GM13976 (cell line): Measurements from ENCODE around the gene SLC5A6.

Source experiments
- DNase-seq: peaks from one replicate; pipeline ENCODE4 v3.0.0; 2012; ENCODE audit warnings: low spot score
- CTCF ChIP-seq: IDR thresholded peaks from 2 replicates; pipeline ENCODE4 v1.5.1; 2012; ENCODE audit warnings: borderline replicate concordance, mild to moderate bottlenecking; ENCODE audit not compliant: insufficient read depth; ENCODE audit errors: extremely low read depth, missing control alignments, control extremely low read depth
- in situ Hi-C: fragments of 300-500 bp; cut with MboI; formaldehyde crosslinking; loops from one replicate; pipeline ENCODE4 v1.12.0; 2022; ENCODE audit warnings: low sequenced_read_pairs, mixed read lengths, inconsistent platforms; ENCODE audit not compliant: unreplicated experiment

The SLC5A6 gene

GRCh38 chr2:27245116-27245515 lies 33.0 kb upstream of the SLC5A6 start:
- DNase-seq: no peak
- TF ChIP-seq CTCF: no peak
- in situ Hi-C loops: no loop called here

GRCh38 chr2:27243391-27244130 lies 31.5 kb upstream of the SLC5A6 start:
- TF ChIP-seq CTCF: no peak
- in situ Hi-C loops: no loop called here

GRCh38 chr2:27242614-27242951 lies 30.5 kb upstream of the SLC5A6 start:
- no peak for TF ChIP-seq CTCF
- DNase-seq: no peak
- in situ Hi-C loops: no loop called here

More at GRCh38 chr2:27243391-27244130, 31.5 kb upstream of the SLC5A6 start:
- no peak for DNase-seq

GRCh38 chr2:27241761-27242613 lies 29.9 kb upstream of the SLC5A6 start:
- no peak for TF ChIP-seq CTCF
- in situ Hi-C loops: no loop called here
- no peak for DNase-seq

GRCh38 chr2:27240406-27240805 lies 28.3 kb upstream of the SLC5A6 start:
- DNase-seq: no peak
- no peak for TF ChIP-seq CTCF
- in situ Hi-C loops: no loop called here

- in situ Hi-C loops: no loop called here
- TF ChIP-seq CTCF: no peak
- DNase-seq: no peak
These were observed 26.9 kb upstream of the SLC5A6 start for GRCh38 chr2:27238976-27239375.
